HG03103 (cell line): ENCODE results near the gene FER.

Experiments
- ATAC-seq: cut with Tn5 transposase; IDR thresholded peaks from one replicate; pipeline ENCODE4 v1.9.1; 2021; ENCODE audit warnings: low read depth; ENCODE audit not compliant: unreplicated experiment

Gene FER

GRCh38 chr5:109164001-109164400 lies 416.3 kb downstream of the FER start:
- no peak for ATAC-seq

- ATAC-seq, result no peak
Observed at GRCh38 chr5:109167586-109167985, 419.9 kb downstream of the FER start.

GRCh38 chr5:109168151-109168550 lies 420.5 kb downstream of the FER start:
- ATAC-seq, result no peak

- ATAC-seq, result no peak
Observed at GRCh38 chr5:109170629-109171350, 423.1 kb downstream of the FER start.

GRCh38 chr5:109171437-109172073 lies 423.9 kb downstream of the FER start:
- peak; percentile 61 for ATAC-seq

DNA sequence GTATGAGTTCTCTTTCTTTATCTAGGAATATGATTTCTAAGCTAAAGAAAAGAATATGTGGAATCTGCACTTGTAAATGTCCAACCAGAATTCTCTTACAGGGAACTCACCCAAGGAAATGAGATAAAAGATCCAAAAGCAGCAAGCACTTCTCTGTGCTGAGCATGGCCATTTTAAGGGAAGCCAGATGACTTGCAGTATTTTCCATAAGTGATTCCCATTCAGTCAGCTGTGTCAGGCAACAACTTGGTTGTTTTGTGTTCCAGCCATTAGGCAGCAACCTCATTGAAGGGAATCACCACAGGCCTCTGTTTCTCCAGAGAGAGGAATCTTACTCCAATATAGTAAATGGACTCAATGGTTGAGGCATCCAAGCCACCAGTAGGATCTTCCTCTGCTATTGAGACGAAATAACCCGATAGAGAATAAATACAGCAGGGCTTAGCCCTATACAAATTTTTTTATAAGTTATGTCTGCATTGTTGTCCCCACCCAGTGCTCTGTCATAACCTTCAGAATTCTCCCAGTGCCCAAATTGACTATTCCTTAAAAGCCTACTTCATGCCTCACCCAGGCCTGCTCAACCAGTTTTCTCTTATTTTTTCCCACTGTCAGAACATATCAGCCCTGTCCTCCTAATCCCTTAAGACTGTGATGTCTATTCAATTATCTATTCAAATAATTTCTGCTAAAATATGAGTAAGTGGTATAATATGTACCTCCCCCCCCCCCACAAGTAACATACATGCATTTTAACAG lies 425.5 kb downstream of the FER start:
- no peak for ATAC-seq

DNA sequence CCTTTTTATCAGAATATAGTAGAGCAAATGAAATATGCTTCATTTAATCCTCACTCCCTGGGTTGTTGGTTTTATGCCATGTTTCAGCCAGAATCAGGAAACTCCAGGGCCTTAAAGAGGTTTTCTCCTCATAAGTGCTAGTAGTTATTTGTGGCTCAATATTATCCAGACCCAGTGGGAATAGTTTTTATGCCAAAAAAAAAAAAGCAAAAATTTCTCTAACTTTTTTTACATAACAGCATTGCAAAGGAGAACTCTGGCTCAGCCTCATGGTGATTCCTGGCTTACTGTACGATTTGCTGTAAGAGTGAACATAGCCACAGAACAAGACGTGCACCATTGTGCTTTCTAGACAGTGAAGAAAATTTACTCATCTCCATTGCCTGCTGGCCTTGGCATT lies 429.5 kb downstream of the FER start:
- no peak for ATAC-seq

- no peak for ATAC-seq
Observed at GRCh38 chr5:109177782-109178181, 430.1 kb downstream of the FER start.

DNA sequence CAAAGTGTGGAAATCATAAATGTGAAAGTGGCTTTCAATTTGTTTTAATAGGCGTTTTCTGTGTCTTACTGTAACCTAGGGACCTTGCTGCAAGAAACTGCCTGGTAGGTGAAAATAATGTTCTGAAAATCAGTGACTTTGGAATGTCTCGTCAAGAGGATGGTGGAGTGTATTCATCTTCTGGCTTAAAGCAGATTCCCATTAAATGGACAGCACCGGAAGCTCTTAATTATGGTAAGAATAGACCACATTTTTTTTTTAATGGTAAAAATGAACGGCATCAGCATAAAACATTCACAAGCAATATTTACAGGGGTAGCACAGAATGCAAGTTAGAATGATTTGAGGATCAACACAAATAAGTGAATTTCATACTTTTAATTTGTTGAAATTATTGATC lies 433.0 kb downstream of the FER start:
- no peak for ATAC-seq

DNA sequence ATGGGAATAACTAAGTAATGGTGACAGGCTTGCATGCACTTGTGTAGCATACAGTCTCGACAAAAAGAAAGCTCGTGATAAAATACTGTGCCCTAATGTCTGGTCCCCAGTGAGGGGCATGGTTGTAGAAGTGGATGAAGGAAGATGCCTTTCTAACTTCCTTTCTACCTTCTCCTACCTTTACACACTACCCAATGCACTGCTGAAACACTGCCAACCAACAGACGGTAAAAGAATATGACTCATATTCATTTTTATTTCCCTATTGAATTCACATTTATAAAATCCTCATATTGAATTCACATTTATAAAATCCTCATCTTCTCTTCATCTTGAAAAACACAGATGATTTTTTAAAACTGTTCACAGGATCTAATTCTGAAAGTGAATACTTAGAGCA lies 439.1 kb downstream of the FER start:
- no peak for ATAC-seq

- ATAC-seq, result peak; percentile 61
Observed at GRCh38 chr5:109191153-109191558, 443.5 kb downstream of the FER start.

- no peak for ATAC-seq
Observed at GRCh38 chr5:109192027-109192426, 444.3 kb downstream of the FER start.

- no peak for ATAC-seq
Observed at GRCh38 chr5:109192555-109193281, 445.0 kb downstream of the FER start.

GRCh38 chr5:109195667-109196066 lies 448.0 kb downstream of the FER start:
- no peak for ATAC-seq

DNA sequence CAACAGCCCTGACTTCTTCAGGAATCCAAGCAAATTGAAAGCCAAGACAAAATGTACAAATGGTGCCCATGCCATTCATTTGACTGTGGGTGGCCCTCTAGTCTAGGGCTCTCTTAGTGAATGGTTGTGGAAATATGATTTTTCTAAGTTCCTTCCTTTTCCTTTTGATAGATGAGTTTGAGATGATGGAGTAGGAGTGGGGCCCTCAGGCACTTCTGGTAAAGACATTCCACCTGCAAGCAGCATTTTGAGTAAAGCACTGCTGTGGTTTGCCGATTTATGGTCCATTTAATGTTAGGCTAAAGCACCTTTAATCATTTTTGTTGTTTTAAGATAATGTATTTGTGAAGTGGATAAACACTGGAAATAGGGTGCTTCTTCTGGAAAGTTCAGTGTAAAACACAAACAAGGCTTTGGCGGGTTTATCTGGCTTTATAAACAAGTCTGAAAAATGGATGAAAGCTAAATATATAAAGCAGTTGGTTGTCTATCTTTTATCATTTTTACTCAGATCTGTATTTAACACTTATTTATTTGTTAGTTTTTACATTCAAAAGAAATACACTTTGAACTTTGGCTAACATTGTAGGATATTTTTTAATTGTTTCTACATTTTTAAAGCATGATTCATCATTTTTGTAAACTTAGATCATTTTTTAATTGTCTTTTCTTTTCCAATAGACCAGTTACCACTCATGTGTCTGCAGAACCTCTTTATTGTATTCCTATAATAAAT lies 448.6 kb downstream of the FER start:
- ATAC-seq, result no peak

- ATAC-seq, result no peak
Observed at GRCh38 chr5:109196823-109197160, 449.1 kb downstream of the FER start.

- no peak for ATAC-seq
Observed at GRCh38 chr5:109199289-109199688, 451.6 kb downstream of the FER start.

- no peak for ATAC-seq
Observed at GRCh38 chr5:109199799-109200620, 452.3 kb downstream of the FER start.

- no peak for ATAC-seq
Observed at GRCh38 chr5:109215040-109215439, 467.3 kb downstream of the FER start.

DNA sequence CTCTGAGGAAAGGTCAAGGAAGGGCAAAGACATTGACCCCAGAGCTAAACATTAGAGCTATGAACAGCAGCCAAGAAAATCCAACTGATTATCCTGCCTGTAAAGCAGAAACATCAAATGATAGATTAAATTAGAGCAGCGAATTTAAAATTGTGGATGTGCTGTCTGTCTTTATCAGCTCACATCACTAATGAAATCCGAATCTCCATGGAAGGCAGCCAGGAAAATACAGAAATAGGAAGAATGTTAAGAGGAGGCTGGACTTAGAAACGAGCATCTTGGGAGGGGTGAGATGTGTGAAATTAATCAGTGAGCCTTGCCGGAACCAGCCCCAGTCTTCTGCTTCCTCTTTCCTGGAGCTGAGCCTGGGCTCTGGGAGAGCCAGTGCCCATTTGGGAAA lies 471.1 kb downstream of the FER start:
- ATAC-seq, result no peak
